Measurements from ENCODE around the gene TLR1.
"Not testable (repeated sequence)": the region's sequence is repeated elsewhere in the genome, so short reads cannot be mapped to it uniquely, and the experiment has no call there.

TLR1 gene

DNA sequence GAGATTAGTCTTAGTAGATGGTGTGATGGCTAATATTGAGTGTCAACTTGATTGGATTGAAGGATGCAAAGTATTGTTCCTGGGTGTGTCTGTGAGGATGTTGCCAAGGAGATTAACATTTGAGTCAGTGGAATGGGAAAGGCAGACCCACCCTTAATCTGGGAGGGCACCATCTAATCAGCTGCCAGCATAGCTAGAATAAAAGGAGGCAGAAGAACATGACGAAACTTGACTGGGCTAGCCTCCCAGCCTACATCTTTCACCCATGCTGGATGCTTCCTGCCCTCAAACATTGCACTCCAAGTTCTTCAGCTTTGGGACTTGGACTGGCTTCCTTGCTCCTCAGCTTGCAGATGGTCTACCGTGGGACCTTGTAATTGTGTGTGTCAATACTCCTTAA lies 34.3 kb downstream of the TLR1 start:
- not testable (repeated sequence) for DNase-seq

DNA sequence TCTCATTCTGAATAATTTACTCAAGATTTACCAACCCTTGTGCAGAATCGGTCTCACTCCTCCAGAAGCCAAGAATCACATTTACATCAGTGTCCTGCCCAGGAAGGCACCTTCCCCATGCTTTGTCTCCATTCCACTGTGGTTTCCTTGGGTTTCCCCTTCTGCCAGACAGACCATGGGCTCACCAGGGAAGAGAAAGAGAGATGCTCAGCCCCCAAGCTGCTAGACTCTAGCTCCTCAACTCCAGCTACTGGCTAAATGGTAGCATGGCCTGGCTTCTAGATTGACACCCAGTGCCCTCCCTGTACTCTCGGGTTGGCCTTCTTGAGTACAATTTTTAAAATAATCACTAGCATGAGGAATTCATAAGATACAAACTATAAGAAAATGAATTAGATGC lies 34.7 kb downstream of the TLR1 start:
- DNase-seq, result no peak

DNA sequence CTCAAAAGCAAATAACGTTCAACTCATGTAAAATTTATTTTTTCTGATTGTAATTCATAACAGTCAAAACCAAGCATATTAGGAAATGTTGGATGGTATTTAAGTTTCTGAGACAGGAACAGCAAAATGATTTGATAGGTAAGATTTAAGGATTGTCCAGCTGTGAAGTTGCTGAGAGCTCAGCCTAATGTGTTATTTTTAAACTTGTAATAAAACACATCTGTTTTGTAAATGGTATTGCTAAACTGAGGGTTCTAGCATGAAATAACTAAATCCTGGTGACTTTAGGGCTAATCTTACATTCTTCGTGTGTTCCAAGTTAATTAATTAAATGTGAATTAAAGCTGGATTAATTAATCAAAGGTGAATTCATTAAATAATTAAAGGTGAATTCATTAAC lies 35.1 kb downstream of the TLR1 start:
- no peak for DNase-seq

DNA sequence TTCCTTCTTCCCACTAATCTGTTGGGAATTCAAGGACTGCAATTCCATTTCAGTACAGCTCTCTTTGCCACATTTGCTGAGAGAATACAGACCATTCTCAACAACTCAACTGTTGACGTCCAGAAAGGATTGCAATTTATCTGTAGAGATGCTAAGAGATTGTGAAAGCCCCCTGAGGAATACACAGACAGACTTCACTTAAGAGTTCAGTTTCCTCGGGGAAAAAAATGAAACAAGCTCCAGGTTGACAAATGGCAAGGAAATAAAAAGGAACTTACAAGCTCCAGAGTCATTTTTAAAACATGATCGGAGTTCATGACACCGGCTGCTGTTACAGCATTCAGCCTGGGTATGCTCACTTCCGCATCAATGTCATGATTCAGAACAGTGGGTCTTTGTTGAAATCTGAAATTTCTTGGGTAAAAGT lies 35.6 kb downstream of the TLR1 start:
- no peak for DNase-seq

DNA sequence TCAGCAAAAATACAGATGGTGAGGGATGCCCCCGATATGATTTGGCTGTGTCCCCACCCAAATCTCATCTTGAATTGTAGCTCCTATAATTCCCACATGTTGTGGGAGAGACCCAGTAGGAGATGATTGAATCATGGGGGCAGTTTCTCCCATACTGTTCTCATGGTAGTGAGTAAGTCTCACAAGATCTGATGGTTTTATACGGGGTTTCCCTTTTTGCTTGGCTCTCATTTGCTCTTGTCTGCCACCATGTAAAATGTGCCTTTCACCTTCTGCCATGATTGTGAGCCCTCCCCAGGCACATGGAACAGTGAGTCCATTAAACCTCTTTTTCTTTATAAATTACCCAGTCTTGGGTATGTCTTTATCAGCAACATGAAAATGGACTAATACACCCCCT lies 37.7 kb downstream of the TLR1 start:
- not testable (repeated sequence) for DNase-seq

DNA sequence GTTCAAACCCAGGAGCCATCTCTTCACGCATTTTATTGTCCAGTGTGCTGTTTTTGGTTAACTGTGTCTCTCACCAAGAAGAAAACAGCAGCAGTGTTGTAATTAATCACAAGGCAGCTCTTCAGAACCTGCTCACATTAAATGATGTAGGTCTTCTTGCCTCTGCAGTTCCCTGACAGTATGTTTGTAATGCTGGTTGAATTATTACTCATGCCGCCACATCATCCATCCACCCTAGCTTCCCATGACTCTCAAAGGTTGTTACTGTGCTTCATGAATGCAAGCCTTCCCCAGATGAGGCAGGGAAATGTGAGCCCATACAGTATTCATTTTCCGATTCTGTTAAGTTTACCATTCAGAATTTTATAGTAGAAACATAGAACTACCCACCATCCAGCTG lies 39.2 kb downstream of the TLR1 start:
- DNase-seq, result no peak

DNA sequence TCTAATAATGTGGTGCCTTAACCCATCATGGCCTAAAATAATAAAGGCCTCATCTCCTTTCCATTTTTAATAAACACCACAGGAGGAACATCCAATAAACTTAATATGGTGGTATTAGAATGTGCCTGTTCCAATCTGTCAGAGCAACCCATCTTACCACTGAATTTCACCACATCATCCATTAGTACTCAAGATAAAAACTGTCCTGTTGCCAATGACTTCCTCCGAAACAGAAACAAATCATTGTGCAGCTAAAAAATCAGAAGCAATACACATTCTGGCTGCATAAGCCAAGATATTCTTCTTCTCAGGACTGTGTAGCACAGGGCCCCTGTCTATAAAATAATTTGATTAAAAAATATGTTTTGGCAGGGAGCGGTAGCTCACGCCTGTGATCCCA lies 40.3 kb downstream of the TLR1 start:
- no peak for DNase-seq

DNA sequence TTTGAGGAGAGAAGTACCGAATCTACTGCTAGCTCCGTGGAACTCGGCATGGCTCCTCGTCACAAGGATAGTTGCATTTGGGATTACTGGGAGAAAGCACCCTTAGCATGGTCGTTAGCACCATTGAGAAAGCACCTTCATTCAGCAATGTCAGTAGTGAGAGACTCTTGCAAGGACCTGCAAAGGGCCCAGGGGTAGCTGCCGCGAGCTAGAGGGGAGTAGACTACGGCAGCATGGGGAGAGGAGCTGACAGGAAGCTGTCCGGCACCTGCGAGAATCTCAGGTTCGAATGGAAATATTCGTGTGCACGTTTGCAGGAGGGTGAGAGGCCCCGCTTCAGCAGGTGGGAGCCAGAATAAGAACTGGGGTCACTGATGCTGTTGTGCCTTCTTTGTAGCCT lies 42.0 kb downstream of the TLR1 start:
- no peak for DNase-seq

DNA sequence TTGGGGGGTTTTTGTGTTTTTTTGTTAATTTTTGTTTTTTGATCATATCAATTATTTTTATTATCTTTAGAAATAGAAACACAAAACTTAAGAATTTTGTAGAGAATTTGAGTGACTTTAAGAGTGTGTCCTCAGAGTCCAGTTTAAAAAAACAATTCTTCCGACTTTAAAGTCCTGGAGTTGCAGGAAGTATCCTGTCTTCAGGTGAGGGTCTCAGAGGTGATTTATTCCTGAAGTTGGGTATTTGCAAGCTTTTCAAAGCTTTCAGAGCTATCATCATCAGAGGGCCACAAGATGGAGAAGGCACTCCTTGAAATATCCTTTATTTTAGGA lies 44.8 kb downstream of the TLR1 start:
- DNase-seq, result no peak

DNA sequence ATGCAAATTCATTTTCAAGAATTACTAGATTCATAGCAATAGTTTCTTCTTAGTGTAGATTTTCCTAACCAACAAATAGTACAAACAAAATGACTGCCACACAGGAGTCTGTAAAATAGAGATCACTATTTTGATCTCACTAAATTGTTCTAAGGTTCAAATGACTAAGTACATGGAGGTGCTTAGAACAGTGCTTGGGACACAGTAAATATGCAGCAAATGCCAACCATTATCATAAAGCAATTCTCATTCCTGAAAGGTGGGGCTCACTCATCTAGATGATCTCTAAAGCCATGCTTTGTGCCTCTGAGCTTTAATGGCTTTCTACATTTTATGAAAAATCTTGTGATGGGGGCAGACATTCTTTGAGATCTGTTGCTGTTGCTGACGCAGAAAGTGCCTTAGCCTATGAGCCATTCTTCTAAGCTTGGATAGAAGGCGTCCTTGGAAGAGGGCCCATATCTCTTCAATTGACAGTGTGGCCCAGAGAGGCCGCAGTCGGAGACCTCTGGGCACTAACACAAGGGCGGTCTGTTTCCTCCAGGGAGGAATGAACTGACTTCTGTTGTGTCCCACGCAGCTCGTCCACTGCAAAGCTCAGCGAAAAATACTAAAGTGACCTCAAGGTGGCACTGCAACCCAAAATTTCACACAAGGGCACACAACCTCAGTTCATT lies 45.3 kb downstream of the TLR1 start:
- peak; percentile 63 for DNase-seq

DNA sequence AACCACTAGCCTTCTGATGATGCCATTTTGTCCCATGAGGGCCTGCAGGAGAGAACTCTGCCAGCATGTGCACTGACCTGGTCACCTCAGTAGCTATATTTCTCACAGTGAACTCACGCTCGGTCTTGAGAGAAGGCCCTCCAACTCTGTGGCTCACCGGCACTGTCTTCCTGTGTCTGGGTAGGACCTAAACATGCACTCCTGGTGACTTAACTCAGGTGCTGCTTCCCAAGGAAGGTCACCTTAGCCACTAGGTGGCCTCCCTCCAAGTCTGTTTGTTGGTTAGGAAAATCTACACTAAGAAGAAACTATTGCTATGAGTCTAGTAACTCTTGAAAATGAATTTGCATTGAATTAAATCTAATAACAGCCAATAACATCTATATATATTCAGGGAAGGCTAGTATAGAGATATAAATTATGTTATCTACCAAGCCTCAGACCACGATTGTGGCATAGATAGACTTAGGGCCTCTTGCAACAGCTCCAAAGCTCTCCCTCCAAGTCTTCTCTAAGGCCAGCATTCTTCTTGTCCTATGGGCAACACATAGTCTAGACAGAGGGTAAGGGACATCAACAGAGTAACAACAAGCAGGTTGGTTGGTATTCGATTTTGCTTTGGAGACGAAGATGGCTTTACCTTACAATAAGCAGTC lies 46.5 kb downstream of the TLR1 start:
- DNase-seq, result no peak

DNA sequence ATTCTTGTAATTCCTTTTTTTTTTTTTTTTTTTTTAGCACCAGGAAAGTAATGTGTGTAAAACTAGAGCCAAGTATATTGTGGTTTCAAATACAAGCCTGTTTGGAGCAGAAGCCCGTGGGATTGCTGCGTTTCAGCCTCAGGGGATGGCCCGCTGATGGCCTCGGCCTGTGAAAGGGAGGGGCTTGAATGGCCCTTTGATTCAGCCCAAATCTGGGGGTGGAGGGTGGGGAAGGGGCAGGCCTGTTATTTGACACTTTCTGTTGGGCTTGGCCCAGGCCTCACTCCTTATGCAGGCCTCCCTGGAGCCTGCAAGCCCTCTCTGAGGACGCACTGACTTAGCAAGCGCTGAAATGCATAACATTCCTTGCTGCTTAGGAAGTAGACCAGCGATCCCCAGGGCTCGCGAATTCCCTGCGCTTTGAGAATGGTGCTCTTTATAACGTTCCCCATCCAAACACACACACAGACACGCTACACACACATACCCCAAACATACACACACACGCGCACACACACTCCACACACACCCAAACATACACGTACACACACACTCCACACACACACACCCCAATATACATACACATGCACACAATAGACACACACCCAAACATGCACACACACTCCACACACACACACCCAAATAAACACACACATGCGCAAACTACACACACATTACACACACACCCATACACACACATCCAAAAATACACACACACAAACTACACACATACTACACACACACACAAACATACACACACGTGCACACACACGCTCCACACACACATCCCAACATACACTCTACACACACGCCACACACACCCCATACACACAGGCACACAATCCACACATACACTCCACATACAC lies 51.4 kb downstream of the TLR1 start:
- DNase-seq, result no peak

DNA sequence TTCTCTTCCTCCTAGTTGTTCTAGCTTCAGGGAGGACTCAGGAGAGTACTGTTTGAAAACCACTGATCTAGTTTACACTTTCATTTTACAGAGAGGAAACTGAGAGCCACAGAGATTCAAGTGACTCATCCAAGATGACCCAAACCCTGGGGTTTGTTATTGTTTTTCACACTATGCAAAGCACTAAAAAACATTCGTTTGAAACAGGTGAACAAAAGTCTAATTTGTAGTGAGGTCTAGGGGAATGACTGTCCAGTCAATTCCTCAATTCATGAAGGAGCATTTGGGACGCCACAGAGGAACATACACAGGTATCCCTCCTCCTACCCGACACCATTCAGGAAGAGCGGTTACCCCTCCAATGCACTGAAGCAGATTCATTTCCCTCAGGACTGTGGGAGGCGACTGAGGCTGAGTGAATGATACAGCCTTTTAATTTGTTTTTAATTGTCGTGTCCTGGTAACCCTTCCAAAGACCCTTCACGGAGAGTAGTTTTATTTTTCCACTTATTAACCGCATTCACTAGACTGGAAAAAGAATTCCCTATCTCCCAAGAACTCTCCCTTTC lies 52.1 kb downstream of the TLR1 start:
- DNase-seq, result no peak

DNA sequence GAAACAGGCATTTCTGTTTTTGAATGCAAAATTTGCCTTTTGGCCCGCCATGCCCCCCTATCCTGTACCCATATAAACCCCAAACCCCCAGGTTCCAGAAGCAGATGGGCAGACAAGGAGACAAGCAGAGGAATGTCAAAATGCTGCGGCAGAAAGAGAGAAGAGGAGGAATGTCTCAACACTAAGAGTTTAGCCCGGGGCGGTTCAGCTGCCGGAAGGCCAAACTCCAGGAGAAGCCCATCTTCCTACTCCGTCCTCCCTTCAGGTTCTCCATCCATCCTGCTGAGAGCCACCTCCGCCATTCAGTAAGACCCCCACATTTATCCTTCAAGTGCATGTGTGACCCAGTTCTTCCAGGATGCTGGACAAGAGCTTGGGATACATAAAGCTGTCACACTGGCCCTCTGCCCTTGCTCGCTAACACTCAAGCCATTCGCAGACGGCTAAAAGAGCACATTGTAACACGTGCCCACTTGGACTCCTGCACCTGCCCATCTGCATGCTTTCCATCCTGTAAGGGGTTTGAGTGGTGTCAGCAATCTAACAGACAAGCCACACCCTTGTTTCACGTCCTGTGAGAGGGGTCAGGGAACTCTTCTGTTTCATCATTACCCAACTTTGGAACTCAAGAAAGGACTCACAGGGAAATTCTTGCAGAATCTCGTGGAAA lies 53.1 kb downstream of the TLR1 start:
- no peak for DNase-seq

DNA sequence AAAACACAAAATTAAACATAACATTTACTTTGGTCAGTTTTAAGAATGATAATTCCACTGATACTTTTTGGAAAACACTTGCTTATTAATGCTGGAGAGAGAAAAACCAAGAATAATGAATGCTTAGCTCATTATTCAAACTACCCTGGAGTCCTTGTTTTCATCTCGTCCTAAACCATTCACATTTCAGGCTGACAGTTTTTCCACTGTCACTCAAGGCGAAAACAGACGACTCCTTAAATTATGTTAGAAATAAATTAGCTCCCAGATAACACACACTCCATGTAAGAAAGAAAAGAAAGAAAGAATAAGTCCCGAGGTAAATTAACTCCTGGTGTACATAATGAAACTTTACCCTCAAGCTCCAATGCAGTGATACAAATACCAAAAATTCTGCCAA lies 55.3 kb downstream of the TLR1 start:
- DNase-seq, result no peak

DNA sequence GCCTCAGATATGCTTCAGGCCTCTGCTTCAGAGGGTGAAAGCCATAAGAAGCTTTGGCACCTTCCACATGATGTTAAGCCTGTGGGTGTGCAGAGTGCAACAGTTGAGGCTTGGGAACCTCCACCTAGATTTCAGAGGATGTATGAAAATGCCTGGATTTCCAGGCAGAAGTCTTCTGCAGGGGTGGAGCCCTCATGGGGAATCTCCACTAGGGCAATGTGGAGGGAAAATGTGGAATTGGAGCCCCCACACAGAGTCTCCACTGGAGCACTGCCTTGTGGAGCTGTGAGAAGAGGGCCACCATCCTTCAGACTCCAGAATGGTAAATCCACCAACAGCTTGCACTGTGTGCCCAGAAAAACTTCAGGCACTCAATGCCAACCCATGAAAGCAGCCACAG lies 57.0 kb downstream of the TLR1 start:
- no peak for DNase-seq

Measured in activated T-cell treated with anti-CD3 and anti-CD28 coated beads for 4 hours (primary cell).